NCI-H2227 (cell line): ENCODE results near the gene CASTOR1.

Experiments
- DNase-seq: peaks from one replicate; lab custom pipeline; 2025; ENCODE audit not compliant: unreplicated experiment; lab: John Stamatoyannopoulos, UW

The CASTOR1 gene

DNA sequence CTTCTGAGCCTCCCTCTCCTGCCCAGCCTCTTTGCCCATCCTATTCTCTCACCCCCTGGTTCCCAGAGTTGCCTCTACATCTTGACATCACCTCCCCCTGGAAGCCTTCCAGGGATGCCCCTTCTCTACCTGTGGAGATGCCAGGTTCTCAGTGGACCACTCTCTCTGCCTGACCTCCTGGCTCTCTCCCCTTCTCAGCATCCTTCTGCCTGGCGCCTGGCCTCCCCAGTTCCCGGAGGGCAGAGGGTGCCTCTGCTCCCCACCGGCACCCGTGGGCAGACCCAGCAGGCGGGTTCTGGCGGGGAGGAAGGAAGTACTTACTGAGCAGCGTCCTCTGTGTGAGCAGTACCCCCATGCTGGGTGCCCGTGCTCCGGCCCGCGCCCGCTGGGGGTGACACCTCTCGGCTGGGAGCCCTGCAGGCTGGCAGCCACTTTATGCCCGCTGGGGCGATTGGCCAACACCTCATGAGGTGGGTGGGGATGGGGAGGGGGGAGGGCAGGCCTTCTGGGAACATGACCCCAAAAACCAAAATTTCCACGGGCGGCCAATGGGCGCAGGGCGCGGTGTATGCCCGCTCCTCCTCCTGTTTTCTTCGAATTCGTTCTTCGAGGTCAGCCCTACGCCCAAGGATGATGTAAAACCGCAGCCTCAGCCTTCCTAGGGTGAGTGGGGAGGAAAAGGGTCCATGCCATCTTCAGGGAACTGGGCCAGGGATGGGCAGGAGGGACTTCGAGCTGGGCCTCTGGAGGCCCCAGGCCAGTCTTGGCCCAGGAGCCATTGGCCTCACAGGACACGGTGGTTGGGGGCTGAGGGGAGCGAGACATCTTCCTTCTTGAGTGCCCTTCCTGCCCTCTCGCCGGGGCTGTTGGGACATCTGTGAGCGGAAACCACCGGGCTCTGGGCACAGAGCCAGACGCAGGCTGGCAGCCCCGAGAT lies 22.6 kb downstream of the CASTOR1 start, which contains the start of gene OSM:
Gene OSM, minus strand, starts transcription at position 407 of the 937 bp plus-strand sequence. Its CDS starts 52 bp downstream, at position 355.
- no peak for DNase-seq

- DNase-seq, result no peak
Measured at GRCh38 chr22:30265823-30266444, 23.4 kb downstream of the CASTOR1 start.

DNA sequence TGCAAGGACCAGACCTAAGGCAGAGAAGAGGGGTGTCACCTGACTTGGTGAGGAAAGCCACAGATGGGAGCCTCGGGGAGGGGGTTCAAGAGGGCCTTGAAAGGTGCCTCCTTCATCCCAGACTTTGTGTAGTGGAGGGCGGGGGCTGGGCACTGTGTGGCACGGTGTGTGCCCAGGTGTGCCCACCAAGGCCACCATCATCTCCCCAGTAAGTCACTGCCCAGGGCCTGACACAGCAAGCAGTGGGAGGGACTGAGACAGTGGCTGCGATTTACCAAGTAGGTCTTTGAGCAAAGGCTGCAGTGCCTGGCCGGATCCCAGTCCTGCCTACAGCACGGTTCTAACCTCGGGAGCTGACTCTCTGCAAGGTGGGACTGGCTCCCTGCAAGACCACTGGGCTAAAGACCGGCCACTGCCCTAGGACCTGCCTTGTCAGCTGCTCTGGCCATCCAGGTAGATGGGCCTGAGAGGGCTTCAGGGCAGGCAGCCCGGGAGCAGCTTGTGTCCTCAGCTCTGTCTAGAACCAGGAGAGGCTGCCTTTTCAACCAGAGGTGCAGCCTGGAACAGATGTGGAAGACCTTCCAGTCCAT lies 24.1 kb downstream of the CASTOR1 start:
- DNase-seq, result no peak

DNA sequence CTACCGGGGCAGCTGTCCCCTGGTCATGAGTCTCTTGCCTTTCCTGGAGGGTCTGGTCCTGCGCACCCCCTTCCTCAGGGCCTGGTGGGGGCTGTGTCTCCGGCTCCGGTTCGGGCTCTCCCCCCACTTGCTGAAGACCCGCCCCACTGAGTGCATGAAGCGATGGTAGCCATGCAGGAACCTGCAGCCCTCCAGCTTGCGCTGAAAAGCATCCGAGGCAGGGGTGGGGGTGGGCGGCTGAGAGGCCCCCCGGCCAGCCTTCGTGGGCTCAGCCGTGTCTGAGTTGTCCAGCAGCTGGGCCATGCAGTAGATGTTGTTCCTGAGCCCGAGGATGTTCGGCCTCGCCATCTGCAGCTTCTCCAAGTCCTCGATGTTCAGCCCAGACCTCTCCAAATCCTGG lies 25.4 kb downstream of the CASTOR1 start:
- DNase-seq, result no peak

GRCh38 chr22:30262917-30263741 lies 26.2 kb downstream of the CASTOR1 start:
- DNase-seq, result peak; percentile 83

DNA sequence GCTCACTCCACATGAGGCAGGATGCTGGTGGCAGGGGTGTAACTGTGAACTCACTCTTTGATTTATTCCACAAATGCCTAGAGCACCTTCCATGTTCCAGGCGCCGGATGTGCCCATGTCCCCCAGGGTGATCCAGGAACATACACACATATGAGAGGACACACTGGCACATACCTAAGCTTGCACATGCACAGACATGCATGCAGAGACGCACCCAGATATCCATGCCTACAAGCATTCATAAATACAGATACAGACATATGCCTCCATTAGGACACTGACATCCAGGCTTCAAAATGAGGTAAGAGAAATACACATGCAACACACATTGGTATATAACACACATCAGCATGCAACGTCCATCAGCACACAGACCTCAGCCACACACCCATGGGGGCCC lies 27.2 kb downstream of the CASTOR1 start:
- no peak for DNase-seq

DNA sequence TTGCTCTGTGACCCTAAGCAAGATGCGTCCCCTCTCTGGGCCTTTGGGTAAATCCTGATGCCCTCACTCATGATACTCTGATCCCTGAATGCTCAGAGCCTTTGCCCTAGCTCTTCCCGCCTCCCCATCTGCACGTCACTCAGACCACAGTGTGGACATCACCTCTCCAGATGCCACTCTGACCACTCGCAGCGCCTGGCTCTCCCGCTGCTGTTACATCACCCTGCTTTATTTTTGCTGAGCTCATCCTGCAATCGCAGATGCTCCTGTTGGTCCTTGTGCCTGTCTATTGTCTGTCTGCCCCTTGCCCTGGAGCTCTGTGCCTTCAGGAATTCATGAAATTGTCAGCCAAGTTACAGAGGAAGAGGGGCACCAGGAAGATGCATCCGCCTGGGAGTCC lies 28.2 kb downstream of the CASTOR1 start:
- DNase-seq, result no peak

DNA sequence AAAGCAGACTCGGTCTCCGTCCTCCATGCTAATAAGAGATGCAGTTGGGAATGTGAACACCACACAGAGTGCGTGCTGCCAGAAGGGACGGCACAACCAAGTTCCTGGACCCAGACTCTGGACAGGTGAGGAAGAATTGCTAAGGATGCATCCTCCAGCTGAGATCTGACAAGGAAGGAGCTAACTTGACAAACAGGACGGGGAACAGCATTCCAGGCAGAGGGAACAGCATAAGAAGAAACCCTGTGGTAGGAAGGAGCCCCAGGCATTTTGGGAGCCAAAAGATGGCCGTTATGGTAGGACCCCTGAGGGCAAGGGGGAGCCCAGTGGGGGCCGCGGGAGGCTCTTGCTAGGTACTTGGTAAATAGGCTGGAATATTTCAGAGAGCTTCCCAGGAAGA lies 28.6 kb downstream of the CASTOR1 start:
- no peak for DNase-seq

DNA sequence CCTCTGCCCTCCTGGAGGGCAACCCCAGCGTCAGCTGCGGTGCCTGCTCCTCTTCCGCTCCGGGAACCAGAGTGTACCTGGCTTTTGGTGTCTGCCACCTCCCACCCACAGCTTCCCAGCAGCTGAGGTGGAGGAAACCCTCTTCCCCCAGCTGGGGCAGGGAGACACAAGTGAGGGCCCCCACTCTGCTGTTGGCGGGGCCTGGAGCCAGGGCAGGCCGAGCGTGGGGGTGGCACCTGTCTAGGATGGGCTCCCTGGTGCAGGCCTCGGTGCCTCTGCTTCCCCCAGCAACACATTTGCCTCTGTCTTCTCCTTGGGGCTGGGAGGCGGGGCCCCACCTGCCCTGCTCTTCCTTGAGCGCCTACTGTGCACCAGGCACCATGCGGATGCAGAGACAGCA lies 29.0 kb downstream of the CASTOR1 start:
- DNase-seq, result no peak

DNA sequence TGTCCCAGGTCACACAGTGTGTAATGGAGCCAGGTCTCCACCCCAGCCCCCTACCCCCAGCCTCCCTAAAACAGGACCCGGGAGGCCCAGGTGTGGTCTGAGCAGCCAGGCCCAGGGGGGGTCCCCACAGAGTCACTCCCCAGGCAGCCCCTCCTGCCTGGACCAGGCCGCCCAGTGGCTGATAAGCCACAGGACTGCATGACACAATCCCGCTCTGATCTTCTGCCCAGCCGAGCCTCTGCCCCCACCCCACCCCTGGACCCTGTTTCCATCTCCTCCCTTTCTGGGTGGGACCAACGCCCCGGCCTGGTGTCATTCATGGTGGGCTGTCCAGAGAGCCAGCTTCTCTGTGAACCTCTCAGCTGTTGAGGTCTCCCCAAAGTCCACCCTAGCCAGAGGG lies 35.0 kb downstream of the CASTOR1 start:
- DNase-seq, result no peak

DNA sequence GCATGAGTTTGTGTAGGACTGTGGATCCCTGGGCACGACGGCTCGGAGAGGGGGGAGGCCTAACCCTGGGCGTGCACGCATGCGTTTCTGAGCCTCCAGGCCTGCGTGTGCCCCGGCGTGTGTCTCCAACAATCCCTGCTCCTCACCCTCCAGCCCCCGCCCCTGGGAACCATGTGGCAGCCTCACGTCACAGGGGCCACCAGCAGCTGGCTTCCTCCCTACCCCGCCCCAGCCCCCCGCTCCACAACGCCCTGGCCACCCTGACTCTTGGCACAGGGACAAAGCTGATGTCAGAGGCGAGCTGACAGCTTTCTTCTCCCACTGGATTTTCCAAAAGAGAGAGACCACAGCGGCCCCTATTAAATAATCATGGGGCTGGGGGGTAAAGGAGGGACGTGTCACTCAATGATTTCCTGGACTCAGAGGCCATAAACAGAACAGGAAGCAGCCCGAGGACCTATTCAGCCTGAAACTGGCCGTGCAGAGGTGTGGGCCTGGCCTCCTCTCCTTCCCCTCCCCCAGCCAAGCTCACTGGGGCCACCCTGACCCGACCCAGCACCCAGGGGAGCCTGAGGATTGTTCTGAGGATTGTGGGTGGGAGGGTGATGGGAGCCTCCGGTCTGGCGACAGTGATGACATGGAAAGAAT lies 36.0 kb downstream of the CASTOR1 start:
- DNase-seq, result no peak

DNA sequence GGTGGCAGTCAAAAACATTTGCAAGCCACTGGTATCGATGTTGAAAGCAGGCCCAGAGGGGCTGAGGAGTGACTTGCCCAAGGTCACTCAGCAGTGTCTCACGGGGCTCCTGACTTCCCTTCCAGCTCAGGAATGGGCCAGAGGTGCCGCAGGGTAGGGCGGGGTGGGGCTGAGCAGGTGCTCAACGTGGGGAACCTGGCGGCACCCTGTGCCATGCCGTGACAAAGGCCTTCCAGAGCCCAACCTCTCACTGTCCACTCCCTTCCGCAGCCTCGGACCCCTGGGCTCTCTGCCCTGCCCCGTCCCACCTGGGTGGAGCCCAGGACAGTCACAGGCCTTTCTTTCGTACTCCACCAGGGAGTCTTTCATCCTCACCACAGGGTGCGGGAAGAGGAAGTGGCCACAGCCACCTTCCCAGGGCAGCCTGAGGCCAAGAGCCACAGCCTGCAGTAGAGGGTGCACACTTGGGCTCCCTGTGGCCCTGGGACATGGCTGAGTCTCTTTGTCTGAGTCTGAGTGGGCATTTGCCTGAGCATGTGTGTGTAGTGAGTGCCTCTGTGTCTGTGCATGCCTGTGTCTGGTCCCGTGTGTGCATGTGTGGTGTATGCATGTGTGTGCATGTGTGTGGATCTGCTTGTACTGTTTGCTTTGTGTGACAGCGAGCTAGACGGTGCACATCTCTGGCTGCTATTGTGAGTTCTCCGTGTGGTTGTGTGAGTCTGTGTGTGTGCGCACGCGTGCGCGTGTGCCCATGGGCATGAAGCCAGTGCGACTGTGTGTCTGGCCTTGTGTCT lies 36.7 kb downstream of the CASTOR1 start:
- DNase-seq, result no peak

GRCh38 chr22:30251711-30252110 lies 37.6 kb downstream of the CASTOR1 start:
- no peak for DNase-seq

- DNase-seq, result no peak
Measured at GRCh38 chr22:30250661-30251267, 38.5 kb downstream of the CASTOR1 start.

GRCh38 chr22:30250039-30250565 lies 39.2 kb downstream of the CASTOR1 start:
- no peak for DNase-seq

- no peak for DNase-seq
Measured at GRCh38 chr22:30249049-30250038, 40.0 kb downstream of the CASTOR1 start.

DNA sequence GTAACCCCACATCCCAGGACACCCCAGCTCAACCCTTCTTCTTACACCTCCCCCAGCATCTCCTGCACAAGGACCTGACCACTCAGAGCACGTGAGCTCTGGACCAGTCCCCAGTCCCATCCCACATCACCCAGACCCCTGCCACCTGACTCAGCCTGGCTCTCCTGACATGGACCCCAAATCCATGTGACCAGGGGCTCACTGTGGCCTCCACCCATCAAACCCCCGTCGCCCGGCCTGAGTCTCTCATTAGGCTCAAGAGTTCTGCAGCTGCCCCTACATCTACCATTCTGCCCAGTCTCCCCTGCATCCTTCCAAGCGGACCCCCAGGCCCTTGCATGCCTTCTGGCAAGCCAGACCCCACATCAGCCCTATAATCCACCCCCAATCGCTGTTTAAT lies 40.8 kb downstream of the CASTOR1 start:
- no peak for DNase-seq

DNA sequence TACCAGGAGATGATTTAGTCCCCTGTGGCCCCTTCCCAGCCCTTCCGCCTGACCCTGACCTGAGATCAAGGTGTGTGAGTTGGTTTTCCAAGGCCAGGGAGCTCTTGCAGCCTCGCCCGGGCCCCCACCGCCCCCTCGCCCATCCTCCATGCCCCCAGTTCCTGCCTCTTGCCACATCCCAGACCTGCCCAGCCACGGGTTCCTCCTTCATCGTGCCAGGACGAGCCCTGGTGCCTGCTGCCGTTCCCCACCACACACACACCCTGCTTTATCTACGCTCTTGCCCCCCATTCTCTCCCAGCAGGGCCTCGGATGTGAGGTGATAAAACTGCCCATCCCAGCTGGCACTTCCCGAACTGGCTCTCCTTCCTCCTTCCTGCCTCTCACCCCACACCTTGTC lies 41.3 kb downstream of the CASTOR1 start:
- DNase-seq, result no peak
